KOPT-K1 (cell line): Measurements from ENCODE around the gene NBEA.
"Not testable (repeated sequence)": the region's sequence is repeated elsewhere in the genome, so short reads cannot be mapped to it uniquely, and the experiment has no call there.

Experiments
- H3K27ac ChIP-seq: fragments of 200-600 bp; sonication (generic); 2 replicates; pipeline ENCODE4 v1.5.1; 2016; ENCODE audit warnings: antibody characterized with exemption, mild to moderate bottlenecking, low read depth, low read length; ENCODE audit not compliant: poor library complexity, severe bottlenecking
- H3K36me3 ChIP-seq: fragments of 200-600 bp; sonication (generic); 2 replicates; pipeline ENCODE4 v1.5.1; 2017; ENCODE audit warnings: antibody characterized with exemption, mild to moderate bottlenecking, low read length, moderate library complexity; ENCODE audit not compliant: insufficient read depth
- H3K9me3 ChIP-seq: fragments of 200-600 bp; sonication (generic); 2 replicates; pipeline ENCODE4 v1.5.1; 2017; ENCODE audit warnings: antibody characterized with exemption, low read length, mild to moderate bottlenecking; ENCODE audit not compliant: insufficient read depth, poor library complexity, severe bottlenecking

The NBEA gene

DNA sequence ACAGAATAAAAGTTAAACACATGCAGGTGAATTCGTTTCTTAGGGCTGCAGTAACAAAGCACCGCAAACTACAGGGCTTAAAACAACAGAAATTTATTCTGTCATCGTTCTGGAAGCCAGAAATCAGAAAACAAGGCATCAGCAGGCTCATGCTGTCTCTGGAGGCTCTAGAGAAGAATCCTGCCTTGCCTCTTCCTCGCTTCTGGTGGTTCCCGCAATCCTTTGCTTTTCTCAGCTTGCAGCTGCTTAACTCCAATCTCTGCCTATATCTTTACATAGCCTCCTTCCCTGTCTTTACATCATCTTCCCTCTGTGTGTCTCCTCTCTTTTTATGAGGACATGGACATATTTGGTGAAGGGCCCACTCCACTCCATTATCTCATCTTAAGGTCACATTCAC, 6.2 kb upstream of the NBEA start:
- Histone ChIP-seq H3K27ac (no peak overlapping the region), H3K9me3 (no peaks in the 10 kb centered on the region), H3K36me3 (no peaks in the 10 kb centered on the region)

GRCh38 chr13:34939771-34940170, 2.3 kb upstream of the NBEA start:
- no peaks in the 10 kb centered on the region for H3K36me3 ChIP-seq
- no peak overlapping the region for H3K27ac ChIP-seq
- H3K9me3 ChIP-seq = no peaks in the 10 kb centered on the region

DNA sequence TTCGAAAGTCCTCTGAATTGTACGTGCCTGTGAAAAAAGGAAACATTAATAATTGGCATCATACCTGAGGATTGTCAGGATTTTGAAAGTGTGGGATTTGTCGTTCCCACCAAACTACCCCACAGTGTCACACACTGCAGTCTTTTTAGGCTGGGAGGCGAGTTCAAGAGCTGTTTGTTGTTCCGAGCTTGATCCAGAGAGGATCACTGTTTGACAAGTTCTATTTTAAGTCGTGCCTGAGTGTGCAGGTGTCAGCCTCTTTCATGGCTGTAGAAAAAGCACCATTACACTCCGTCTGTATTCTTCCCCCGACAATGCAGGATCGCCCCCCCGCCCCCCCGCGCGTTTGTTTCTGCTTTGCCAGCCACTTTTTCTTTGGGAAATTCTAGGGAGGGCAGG, 635 bp upstream of the NBEA start:
- no peak overlapping the region for H3K27ac ChIP-seq

DNA sequence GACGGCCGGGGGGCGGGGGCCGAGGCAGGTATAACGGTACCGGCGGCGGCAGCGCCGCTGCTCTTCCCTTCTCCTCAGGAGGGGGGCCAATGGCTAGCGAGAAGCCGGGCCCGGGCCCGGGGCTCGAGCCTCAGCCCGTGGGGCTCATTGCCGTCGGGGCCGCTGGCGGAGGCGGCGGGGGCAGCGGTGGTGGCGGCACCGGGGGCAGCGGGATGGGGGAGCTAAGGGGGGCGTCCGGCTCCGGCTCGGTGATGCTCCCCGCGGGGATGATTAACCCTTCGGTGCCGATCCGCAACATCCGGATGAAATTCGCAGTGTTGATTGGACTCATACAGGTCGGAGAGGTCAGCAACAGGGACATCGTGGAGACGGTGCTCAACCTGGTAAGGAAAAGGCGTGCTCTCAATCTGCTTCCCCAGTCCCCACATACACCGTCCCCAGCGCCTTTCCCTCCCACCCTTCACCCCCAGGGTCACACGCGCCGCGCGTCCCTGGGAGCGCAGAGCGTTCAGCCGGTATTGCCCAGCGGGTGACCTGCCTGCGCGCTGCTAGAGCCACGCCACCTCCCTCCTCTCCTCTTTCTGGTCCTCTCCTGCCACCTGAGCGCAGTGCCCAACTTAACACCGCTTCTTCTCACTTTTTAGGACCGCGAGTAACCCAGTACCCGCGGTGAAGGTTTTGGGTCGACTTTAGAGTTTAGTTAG, 814 bp downstream of the NBEA start:
- Histone ChIP-seq H3K36me3 (no peaks in the 10 kb centered on the region), H3K27ac (no peak overlapping the region), H3K9me3 (no peaks in the 10 kb centered on the region)

More for the DNA sequence above, 635 bp upstream of the NBEA start:
- H3K9me3 ChIP-seq = no peaks in the 10 kb centered on the region
- no peaks in the 10 kb centered on the region for H3K36me3 ChIP-seq

GRCh38 chr13:34943436-34944273, 1.6 kb downstream of the NBEA start:
- H3K36me3 ChIP-seq = no peaks in the 10 kb centered on the region
- no peaks in the 10 kb centered on the region for H3K9me3 ChIP-seq
- no peak overlapping the region for H3K27ac ChIP-seq

DNA sequence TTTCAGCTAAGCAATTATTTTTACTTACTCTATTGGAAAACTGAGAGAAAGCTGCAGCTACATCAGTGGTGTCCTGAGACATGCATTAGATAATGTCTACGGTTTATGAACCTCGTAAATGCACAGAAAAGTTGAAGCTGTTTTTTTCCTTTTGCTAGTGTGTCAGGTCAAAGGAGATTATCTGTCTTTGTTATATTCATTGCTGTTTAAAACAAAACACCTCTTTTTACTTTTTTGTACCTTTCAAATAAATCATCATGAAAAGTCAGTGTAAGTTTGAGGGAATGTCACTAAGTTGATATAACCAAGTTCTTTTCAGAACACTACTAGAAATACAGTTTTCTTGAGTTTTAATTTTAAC, 2.2 kb downstream of the NBEA start:
- Histone ChIP-seq H3K9me3 (no peaks in the 10 kb centered on the region), H3K36me3 (no peaks in the 10 kb centered on the region), H3K27ac (no peak overlapping the region)

GRCh38 chr13:34944751-34945150, 2.7 kb downstream of the NBEA start:
- H3K27ac ChIP-seq = no peak overlapping the region
- no peaks in the 10 kb centered on the region for H3K36me3 ChIP-seq
- no peaks in the 10 kb centered on the region for H3K9me3 ChIP-seq

DNA sequence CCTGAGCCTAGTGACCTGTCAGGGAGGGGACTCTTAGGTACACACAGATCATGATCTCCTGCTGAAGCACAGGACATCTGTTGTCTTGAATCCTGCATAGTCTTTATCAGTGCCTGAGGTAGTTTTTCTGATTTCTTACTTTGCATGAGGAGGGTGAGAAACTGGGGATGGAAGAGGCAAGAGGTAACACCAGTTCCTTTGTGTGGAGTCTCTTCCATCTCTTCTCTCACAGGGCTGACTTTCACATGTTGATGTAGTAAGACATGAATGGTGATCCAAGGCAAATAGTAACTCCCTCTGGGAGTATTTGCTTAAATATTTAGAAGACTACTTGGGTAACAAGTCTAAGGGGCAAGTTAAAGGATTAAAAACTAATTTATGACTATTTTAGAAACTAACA, 9.5 kb downstream of the NBEA start:
- H3K9me3 ChIP-seq = peaks cover 11% of the 10 kb centered on the region
- H3K36me3 ChIP-seq = no peaks in the 10 kb centered on the region
- no peak overlapping the region for H3K27ac ChIP-seq

DNA sequence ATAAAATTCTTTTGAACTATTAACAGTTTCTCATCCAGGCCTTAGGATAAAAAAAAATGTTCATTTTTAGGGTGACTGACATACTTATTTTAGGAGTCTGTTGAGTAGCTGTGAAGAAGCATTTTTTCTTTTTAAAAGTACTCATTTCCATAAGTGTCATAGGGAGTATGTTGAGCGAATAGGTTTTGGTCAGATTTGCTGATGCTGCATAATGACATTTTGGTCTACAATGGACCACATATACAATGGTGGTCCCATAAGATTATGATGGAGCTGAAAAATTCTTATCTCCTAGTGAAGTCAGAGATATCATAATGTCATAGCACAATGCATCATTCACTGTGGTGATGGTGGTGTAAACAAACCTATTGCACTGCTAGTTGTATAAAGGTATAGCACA, 17.4 kb downstream of the NBEA start:
- Histone ChIP-seq H3K9me3 (peaks cover 2% of the 10 kb centered on the region), H3K27ac (no peak overlapping the region), H3K36me3 (no peaks in the 10 kb centered on the region)

DNA sequence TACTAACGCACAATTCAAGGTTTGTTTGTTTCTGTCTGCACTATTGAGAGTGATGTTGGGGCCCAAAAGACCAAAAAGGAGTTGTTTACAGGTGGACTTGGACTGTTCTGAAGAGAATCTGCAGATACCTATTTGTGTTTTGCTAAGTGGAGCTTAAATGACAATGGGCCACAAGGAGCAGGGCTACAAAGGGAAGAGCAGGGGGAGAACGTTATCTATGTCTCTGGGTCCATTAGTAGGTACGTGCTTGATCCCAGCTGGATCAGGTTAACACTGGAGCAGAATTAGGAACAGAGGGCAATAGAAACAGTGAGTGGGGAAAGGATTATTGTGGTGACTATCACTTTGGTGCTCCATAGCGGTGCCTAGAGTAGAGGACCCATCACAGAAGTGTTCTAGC, 22.5 kb downstream of the NBEA start:
- no peak overlapping the region for H3K27ac ChIP-seq
- H3K9me3 ChIP-seq = peaks cover 3% of the 10 kb centered on the region
- H3K36me3 ChIP-seq = no peaks in the 10 kb centered on the region

DNA sequence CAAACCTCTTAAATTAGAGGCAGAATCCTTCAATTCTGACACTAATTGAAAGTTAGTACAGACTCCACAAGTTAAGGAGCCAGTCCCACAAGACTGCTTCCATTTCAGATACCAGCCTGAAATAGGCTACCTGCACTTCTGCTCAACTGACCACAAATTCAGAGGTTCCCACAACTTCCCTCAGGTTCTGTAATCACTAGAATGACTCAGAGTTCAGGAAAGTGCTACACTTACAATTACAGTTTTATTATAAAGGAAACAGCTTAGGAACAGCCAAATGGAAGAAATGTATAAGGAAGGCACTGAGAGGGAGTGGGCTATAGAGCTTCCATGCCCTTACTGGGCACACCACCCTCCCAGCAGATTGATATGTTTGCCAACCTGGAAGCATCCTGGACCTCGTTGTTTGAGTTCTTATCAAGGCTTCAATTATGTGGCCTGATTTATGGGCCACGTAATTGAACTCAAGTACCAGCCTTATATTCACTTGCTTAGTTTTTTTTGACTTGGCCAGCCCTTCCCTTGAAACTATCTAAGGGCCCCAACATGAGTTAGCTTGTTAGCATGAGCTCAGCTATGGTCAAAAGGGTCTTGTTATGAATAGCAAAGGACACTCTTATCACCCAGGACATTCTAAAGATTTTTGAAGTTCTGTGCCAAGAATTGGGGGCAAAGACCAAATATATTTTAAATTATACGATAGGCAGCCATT, 25.9 kb downstream of the NBEA start:
- H3K27ac ChIP-seq = no peak overlapping the region
- peaks cover 24% of the 10 kb centered on the region for H3K9me3 ChIP-seq
- H3K36me3 ChIP-seq = no peaks in the 10 kb centered on the region

DNA sequence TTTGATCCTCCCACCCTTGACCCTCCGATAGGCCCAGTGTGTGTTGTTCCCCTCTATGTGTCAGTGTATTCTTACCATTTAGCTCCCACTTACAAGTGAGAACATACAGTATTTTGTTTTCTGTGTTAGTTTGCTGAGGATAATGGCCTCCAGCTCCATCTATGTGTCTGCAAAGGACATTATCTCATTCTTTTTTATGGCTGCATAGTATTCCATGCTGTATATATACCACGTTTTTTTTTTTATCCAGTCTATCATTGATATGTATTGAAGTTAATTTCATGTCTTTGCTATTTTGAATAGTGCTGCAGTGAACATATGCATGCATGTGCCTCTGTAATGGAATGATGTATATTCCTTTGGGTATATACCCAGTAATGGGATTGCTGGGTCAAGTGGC, 27.5 kb downstream of the NBEA start:
- peaks cover 28% of the 10 kb centered on the region for H3K9me3 ChIP-seq
- not testable (repeated sequence) for H3K36me3 ChIP-seq, H3K27ac ChIP-seq

DNA sequence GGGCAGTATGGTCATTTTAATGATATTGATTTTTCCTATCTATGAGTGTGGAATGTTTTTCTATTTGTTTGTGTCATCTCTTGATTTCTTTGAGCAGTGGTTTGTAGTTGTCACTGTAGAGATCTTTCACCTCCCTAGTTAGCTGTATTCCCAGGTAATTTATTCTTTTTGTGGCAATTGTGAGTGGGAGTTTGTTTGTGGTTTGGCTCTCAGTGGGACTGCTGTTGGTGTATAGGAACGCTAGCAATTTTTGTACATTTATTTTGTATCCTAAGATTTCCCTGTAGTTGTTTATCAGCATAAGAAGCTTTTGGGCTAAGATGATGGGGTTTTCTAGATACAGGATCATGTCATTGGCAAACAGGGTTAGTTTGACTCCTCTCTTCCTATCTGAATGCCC, 28.9 kb downstream of the NBEA start:
- no peaks in the 10 kb centered on the region for H3K36me3 ChIP-seq
- H3K27ac ChIP-seq = no peak overlapping the region
- peaks cover 28% of the 10 kb centered on the region for H3K9me3 ChIP-seq

DNA sequence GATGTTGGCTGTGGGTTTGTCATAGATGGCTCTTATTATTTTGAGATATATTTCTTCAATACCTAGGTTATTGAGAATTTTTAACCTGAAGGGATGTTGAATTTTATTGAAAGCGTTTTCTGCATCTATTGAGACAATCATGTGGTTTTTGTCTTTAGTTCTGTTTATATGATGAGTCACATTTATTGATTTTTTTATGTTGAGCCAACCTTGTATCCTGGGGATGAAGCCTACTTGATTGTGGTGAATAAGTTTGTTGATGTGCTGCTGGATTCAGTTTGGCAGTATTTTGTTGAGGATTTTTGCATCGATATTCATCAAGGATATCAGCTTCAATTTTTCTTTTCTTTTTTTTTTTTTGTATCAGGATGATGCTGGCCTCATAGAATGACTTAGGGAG, 29.4 kb downstream of the NBEA start:
- peaks cover 28% of the 10 kb centered on the region for H3K9me3 ChIP-seq
- no peak overlapping the region for H3K27ac ChIP-seq
- H3K36me3 ChIP-seq = no peaks in the 10 kb centered on the region

GRCh38 chr13:34985199-34985598, 43.1 kb downstream of the NBEA start:
- not testable (repeated sequence) for H3K27ac ChIP-seq, H3K36me3 ChIP-seq
- peaks cover 12% of the 10 kb centered on the region for H3K9me3 ChIP-seq
